Measurements from ENCODE around the gene CDH11. TPM values are rescaled to one million over a fixed set of nuclear protein-coding genes. Genes with fewer than 3 reads are reported as not detected.

CDH11 gene
- total and polyA plus RNA-seq, 2 of the 4 experiments (the other 2 are of a cell fraction), result 266 to 601 TPM

- Histone ChIP-seq H3K4me3 (ENCODE audit: insufficient read depth, low read depth, low read length) (no peak overlapping the region), H2BK15ac (ENCODE audit: low read depth, low read length) (no peak overlapping the region), H3K9me1 (ENCODE audit: insufficient read depth, low read length) (peaks cover 14% of the 10 kb centered on the region), H4K8ac (ENCODE audit: low read depth in 2 of 2, low read length in 2 of 2) (no peak overlapping the region), H3K9me3 (ENCODE audit: control insufficient read depth, insufficient read depth, low read length) (no peaks in the 10 kb centered on the region), H3K27ac (ENCODE audit: insufficient read depth, low read length) (no peak overlapping the region), H3K4ac (ENCODE audit: low read depth, low read length) (no peak overlapping the region), H2AK5ac (ENCODE audit: low read depth, low read length) (no peak overlapping the region), H3K23ac (ENCODE audit: low read depth, low read length) (no peak overlapping the region), H3K14ac (replicated peaks; ENCODE audit: low read depth, low read length) (no peak overlapping the region), H3K4me2 (ENCODE audit: low read depth, low read length) (peak overlapping the region; percentile 29; the same call in 1 of the 2 replicates), H3K36me3 (ENCODE audit: control insufficient read depth, insufficient read depth, low read length) (peaks cover 16% of the 10 kb centered on the region), H2BK120ac (ENCODE audit: low read depth, low read length) (no peak overlapping the region), H3K56ac (ENCODE audit: extremely low read depth, insufficient read depth, low read length) (no peak overlapping the region), H2AK9ac (replicated peaks; ENCODE audit: low read depth, low read length, poor library complexity) (no peak overlapping the region), H2BK5ac (ENCODE audit: low read depth, low read length, poor library complexity, severe bottlenecking) (no peak overlapping the region), H3K9ac (ENCODE audit: low read depth, low read length) (no peak overlapping the region), H3K18ac (ENCODE audit: low read depth, low read length) (no peak overlapping the region), H4K5ac (ENCODE audit: low read depth, low read length) (no peak overlapping the region), H3K4me1 (ENCODE audit: control insufficient read depth, insufficient read depth, low read length) (peaks cover 11% of the 10 kb centered on the region), H4K20me1 (ENCODE audit: insufficient read depth, low read length) (peaks cover 64% of the 10 kb centered on the region), H2BK20ac (ENCODE audit: low read depth, low read length) (no peak overlapping the region), H2AFZ (replicated peaks; ENCODE audit: low read length, poor library complexity) (no peak overlapping the region), H4K91ac (ENCODE audit: insufficient read depth, low read depth, low read length) (no peak overlapping the region), H3K79me1 (ENCODE audit: low read depth in 1 of 2, low read length in 2 of 2) (peaks cover 28 to 77% of the 10 kb centered on the region in 2 experiments), H3K27me3 (ENCODE audit: control insufficient read depth, insufficient read depth, low read length) (no peaks in the 10 kb centered on the region)
- CTCF ChIA-PET, result no interaction called here
- dilution Hi-C loops (cut with HindIII; ENCODE audit: low sequenced_read_pairs, unreplicated experiment), result no loop called here
- BruUV-seq (replicated peaks), result no TSS peak
- POLR2A ChIA-PET (ENCODE audit: unreplicated experiment), result no interaction called here
- intact Hi-C loops (cut with micrococcal nuclease), result no loop called here
- ATAC-seq (ENCODE audit: low read depth) (peak; percentile 83), DNase-seq (peak; percentile 79)
- no peak for TF ChIP-seq CTCF (conservative IDR thresholded peaks at IDR 0.05; ENCODE audit: low read depth, low read length)
- no peak for TF ChIP-seq MAZ (IDR thresholded peaks at IDR 0.05; ENCODE audit: borderline replicate concordance, low read depth, low read length)
- no peak for TF ChIP-seq RAD21 (IDR thresholded peaks at IDR 0.05; ENCODE audit: low read length)
- TF ChIP-seq SMC3 (IDR thresholded peaks at IDR 0.05; ENCODE audit: low read depth, low read length), result no peak
- TF ChIP-seq MXI1 (IDR thresholded peaks at IDR 0.05; ENCODE audit: borderline replicate concordance, low read depth, low read length), result no peak
- no peak for TF ChIP-seq POLR2A (IDR thresholded peaks at IDR 0.05; ENCODE audit: low read depth, low read length)
- no peak for TF ChIP-seq NFE2L2 (IDR thresholded peaks at IDR 0.05; ENCODE audit: low read depth, low read length)
- in situ Hi-C loops (cut with MboI; ENCODE audit: low sequenced_read_pairs), result no loop called here
Observed at GRCh38 chr16:65024767-65025178, 97.1 kb downstream of the CDH11 start.
